GM23338 (cell line): Measurements from ENCODE around the gene ARHGEF10L.

Source experiments
- CREB1 ChIP-seq: fragments of 250-450 bp; sonication (Bioruptor Pico); IDR thresholded peaks from 2 replicates; pipeline ENCODE4 v1.5.0; 2020; ENCODE audit warnings: low read depth, mild to moderate bottlenecking, moderate library complexity
- CTCF ChIP-seq, 2 experiments: fragments of 200-600 bp in 1 of 2; sonication (generic) in 1 of 2; conservative IDR thresholded peaks; 2 replicates each; pipeline versions ENCODE4 v1.5.1 to v1.6.1; 2016 to 2017; ENCODE audit warnings: antibody characterized with exemption in 2 of 2, low read depth in 2 of 2, mild to moderate bottlenecking in 2 of 2, moderate library complexity in 1 of 2
- ETS1 ChIP-seq: IDR thresholded peaks from 2 replicates; pipeline ENCODE4 v1.6.1; 2016; ENCODE audit warnings: antibody characterized with exemption
- EZH2 ChIP-seq: fragments of 200-600 bp; sonication (generic); IDR thresholded peaks from one replicate; pipeline ENCODE4 v1.8.0; 2017; ENCODE audit warnings: antibody characterized with exemption, mild to moderate bottlenecking, low read depth; ENCODE audit not compliant: unreplicated experiment
- EZH2phosphoT487 ChIP-seq: fragments of 200-600 bp; sonication (generic); IDR thresholded peaks from one replicate; pipeline ENCODE4 v1.8.1; 2018; ENCODE audit warnings: antibody characterized with exemption; ENCODE audit not compliant: unreplicated experiment
- JUNB ChIP-seq: IDR thresholded peaks from one replicate; pipeline ENCODE4 v1.6.1; 2016; ENCODE audit warnings: antibody characterized with exemption; ENCODE audit not compliant: unreplicated experiment
- POLR2AphosphoS5 ChIP-seq: IDR thresholded peaks from 2 replicates; pipeline ENCODE4 v1.6.1; 2016; ENCODE audit warnings: antibody characterized with exemption, low read depth
- REST ChIP-seq: IDR thresholded peaks from one replicate; pipeline ENCODE4 v1.6.1; 2018; ENCODE audit warnings: antibody characterized with exemption; ENCODE audit not compliant: unreplicated experiment
- ZNF331 ChIP-seq: fragments of 250-450 bp; sonication (Bioruptor Pico); IDR thresholded peaks from 2 replicates; pipeline ENCODE4 v1.5.0; 2020; ENCODE audit warnings: low read depth, mild to moderate bottlenecking, moderate library complexity

GRCh38 chr1:17733661-17734060 is 194.2 kb downstream of the ARHGEF10L start:
- TF ChIP-seq CTCF (conservative IDR thresholded peaks at IDR 0.05; ENCODE audit: low read depth in 2 of 2), result no peak
- no peak for TF ChIP-seq EZH2
- TF ChIP-seq JUNB, result no peak
- TF ChIP-seq POLR2AphosphoS5, result no peak
- no peak for TF ChIP-seq CREB1
- TF ChIP-seq EZH2phosphoT487, result no peak
- no peak for TF ChIP-seq ZNF331 (CRISPR knock-in tag)
- no peak for TF ChIP-seq REST
- no peak for TF ChIP-seq ETS1
